Thyroid gland (tissue), 4 donors: Measurements from ENCODE around the gene ILKAP. TPM values are rescaled to one million over a fixed set of nuclear protein-coding genes. Genes with fewer than 3 reads are reported as not detected.

ENCODE experiments used
- DNase-seq, 2 donors: peaks; one replicate each; pipeline ENCODE4 v3.0.0-alpha.2; 2019
- H3K27ac ChIP-seq, 3 donors: fragments of 200-600 bp; sonication (generic); 1 replicate in 2 of 3; 2 replicates in 1 of 3; pipeline ENCODE4 v1.5.1; 2016 to 2019; ENCODE audit warnings: mild to moderate bottlenecking in 1 of 3, moderate library complexity in 1 of 3
- H3K27me3 ChIP-seq: fragments of 200-600 bp; sonication (generic); one replicate; pipeline ENCODE4 v1.5.1; 2019
- H3K36me3 ChIP-seq, 2 donors: fragments of 200-600 bp; sonication (generic); one replicate each; pipeline ENCODE4 v1.5.1; 2016 to 2019
- H3K4me1 ChIP-seq, 2 donors: fragments of 200-600 bp; sonication (generic); one replicate each; pipeline ENCODE4 v1.5.1; 2017 to 2019
- H3K4me3 ChIP-seq, 3 donors: fragments of 200-600 bp; sonication (generic); replicated peaks in 1 of 3; 1 replicate in 2 of 3; 2 replicates in 1 of 3; pipeline ENCODE4 v1.5.1; 2016; ENCODE audit warnings: mild to moderate bottlenecking in 1 of 3
- H3K9me3 ChIP-seq: fragments of 200-600 bp; sonication (generic); one replicate; pipeline ENCODE4 v1.5.1; 2017
- CTCF ChIP-seq, 6 experiments: fragments of 200-600 bp in 3 of 6; fragments of 450-650 bp in 3 of 6; sonication (generic) in 3 of 6; IDR thresholded peaks; one replicate each; pipeline ENCODE4 v1.5.1; 2016 to 2019; ENCODE audit warnings: antibody characterized with exemption in 6 of 6, mild to moderate bottlenecking in 2 of 6, inconsistent platforms in 1 of 6, moderate library complexity in 1 of 6
- POLR2A ChIP-seq, 2 donors: fragments of 450-650 bp; IDR thresholded peaks; one replicate each; pipeline ENCODE4 v1.6.1; 2017; ENCODE audit warnings: antibody characterized with exemption in 2 of 2, mild to moderate bottlenecking in 2 of 2, moderate library complexity in 1 of 2
- WGBS, 2 donors: methylation state at CpG; one replicate each; pipeline ENCODE4 v1.1.5; 2017; 5-methylcytosine and 5-hydroxymethylcytosine counted together
- intact Hi-C: fragments of 100-400 bp; cut with DNase I; formaldehyde crosslinking; loops from one replicate; pipeline ENCODE4 v1.15.1; 2023
- total RNA-seq, 4 donors: library from RNA; depleted of rRNA; stranded (reverse); fragments of >200 nt; gene quantifications; one replicate each; pipeline ENCODE4 v1.2.3, GENCODE V29; 2016

Gene ILKAP
- total RNA-seq, 4 donors from 2014 or later: 33.4 to 52.0 (median 41.0) TPM

GRCh38 chr2:238135601-238136150, 67.8 kb downstream of the ILKAP start:
- intact Hi-C loops: no loop called here
- peaks cover 8 to 16% of the 10 kb centered on the region in 2 donors for H3K4me1 ChIP-seq
- H3K27ac ChIP-seq: no peak overlapping the region
- H3K36me3 ChIP-seq: no peaks in the 10 kb centered on the region
- 88 to 93% methylated on average over 15 of the region's 15 CpGs for WGBS, 2 donors
- no peaks in the 10 kb centered on the region for H3K9me3 ChIP-seq
- no peaks in the 10 kb centered on the region for H3K27me3 ChIP-seq
- no peak overlapping the region for H3K4me3 ChIP-seq
- TF ChIP-seq POLR2A (IDR thresholded peaks at IDR 0.05) (no peak), CTCF (IDR thresholded peaks at IDR 0.05) (no peak)
- no peak for DNase-seq

GRCh38 chr2:238134393-238134785, 69.1 kb downstream of the ILKAP start:
- Histone ChIP-seq H3K27me3 (no peaks in the 10 kb centered on the region), H3K27ac (no peak overlapping the region), H3K4me3 (no peak overlapping the region), H3K36me3 (no peaks in the 10 kb centered on the region), H3K4me1 (peaks cover 8 to 15% of the 10 kb centered on the region in 2 donors), H3K9me3 (no peaks in the 10 kb centered on the region)
- no peak for DNase-seq
- no peak for TF ChIP-seq CTCF (IDR thresholded peaks at IDR 0.05)
- no peak for TF ChIP-seq POLR2A (IDR thresholded peaks at IDR 0.05)
- WGBS, 2 donors: 94 to 97% methylated on average over 9 to 11 of the region's 11 CpGs
- intact Hi-C loops: no loop called here

- intact Hi-C loops: no loop called here
- 69 to 75% methylated on average over 7 to 9 of the region's 14 CpGs for WGBS, 2 donors
- no peak for TF ChIP-seq CTCF (IDR thresholded peaks at IDR 0.05)
- no peak for TF ChIP-seq POLR2A (IDR thresholded peaks at IDR 0.05)
These were observed 69.7 kb downstream of the ILKAP start for GRCh38 chr2:238133499-238134392.

GRCh38 chr2:238132463-238133450, 70.7 kb downstream of the ILKAP start:
- Histone ChIP-seq H3K27ac (no peak overlapping the region), H3K9me3 (no peaks in the 10 kb centered on the region), H3K27me3 (no peaks in the 10 kb centered on the region), H3K4me1 (no peaks in the 10 kb centered on the region), H3K36me3 (no peaks in the 10 kb centered on the region), H3K4me3 (no peak overlapping the region)
- DNase-seq: no peak
- no peak for TF ChIP-seq POLR2A (IDR thresholded peaks at IDR 0.05)
- no peak for TF ChIP-seq CTCF (IDR thresholded peaks at IDR 0.05)
- intact Hi-C loops: no loop called here
- 90 to 95% methylated on average over 20 to 22 of the region's 23 CpGs for WGBS, 2 donors

More at GRCh38 chr2:238133499-238134392, 69.7 kb downstream of the ILKAP start:
- Histone ChIP-seq H3K27ac (no peak overlapping the region), H3K4me3 (no peak overlapping the region), H3K4me1 (peaks cover 3 to 9% of the 10 kb centered on the region in 2 donors), H3K9me3 (no peaks in the 10 kb centered on the region), H3K36me3 (no peaks in the 10 kb centered on the region), H3K27me3 (no peaks in the 10 kb centered on the region)
- DNase-seq: no peak
